Hepatic stellate cell (primary cell): ENCODE results near the gene PARD3B.

Experiments used
- DNase-seq: peaks from one replicate; pipeline ENCODE4 v3.0.0; 2011; ENCODE audit warnings: low spot score

PARD3B gene

GRCh38 chr2:205520311-205520710, 975.0 kb downstream of the PARD3B start:
- DNase-seq, result no peak

- DNase-seq, result no peak
Measured at GRCh38 chr2:205524656-205525055, 979.4 kb downstream of the PARD3B start.

- no peak for DNase-seq
Measured at GRCh38 chr2:205527801-205528200, 982.5 kb downstream of the PARD3B start.

GRCh38 chr2:205531072-205531471, 985.8 kb downstream of the PARD3B start:
- no peak for DNase-seq

DNA sequence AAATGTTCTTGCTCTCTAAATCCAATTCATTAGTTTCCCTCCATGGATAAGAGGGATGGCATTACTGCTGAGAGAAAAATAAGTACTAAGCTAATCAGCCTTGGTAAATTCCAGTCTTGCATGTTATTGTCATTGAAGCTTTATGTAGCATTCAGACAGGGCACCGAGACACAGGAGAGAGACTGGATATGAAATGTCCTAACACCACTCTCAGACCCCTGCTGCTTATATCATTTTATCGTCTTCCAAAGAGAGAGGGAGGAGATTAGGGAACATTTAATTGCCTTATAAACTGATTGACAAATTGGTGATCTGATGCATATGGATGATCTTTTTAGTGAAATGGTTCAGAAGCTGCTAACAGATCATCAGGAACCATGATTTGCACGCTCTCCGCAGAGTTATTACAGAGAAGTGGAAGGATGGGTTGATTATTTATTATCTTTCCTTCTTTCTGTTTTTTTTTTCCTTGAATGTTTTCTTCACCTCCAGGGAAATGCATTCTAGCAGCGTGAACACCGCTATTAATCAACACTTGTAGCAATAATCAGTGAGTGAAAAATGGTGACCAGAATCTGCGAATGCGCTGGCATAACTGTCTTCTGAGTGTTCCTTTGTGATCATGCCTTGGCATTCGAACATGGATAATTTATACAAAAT, 986.3 kb downstream of the PARD3B start:
- DNase-seq, result no peak

GRCh38 chr2:205535001-205535400, 989.7 kb downstream of the PARD3B start:
- no peak for DNase-seq

DNA sequence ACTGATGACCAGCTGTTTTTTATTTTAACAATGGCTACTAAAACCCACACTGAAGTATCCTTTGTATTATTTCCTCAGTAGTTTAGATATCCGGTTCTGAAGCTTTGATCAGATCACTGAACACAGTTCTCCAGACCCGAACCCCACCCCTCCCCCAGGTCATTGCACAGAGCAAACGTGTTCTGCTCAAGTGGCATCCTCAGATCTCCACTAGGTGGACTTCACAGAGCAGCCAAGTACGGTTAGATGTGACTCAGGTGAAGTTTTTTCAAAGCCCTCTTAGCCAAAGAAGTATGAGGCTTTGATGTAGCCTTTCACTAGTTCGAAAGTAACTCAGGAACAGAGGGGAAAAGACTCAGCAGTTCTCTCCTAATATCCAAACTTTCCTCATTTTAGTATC, 994.3 kb downstream of the PARD3B start:
- DNase-seq, result no peak

DNA sequence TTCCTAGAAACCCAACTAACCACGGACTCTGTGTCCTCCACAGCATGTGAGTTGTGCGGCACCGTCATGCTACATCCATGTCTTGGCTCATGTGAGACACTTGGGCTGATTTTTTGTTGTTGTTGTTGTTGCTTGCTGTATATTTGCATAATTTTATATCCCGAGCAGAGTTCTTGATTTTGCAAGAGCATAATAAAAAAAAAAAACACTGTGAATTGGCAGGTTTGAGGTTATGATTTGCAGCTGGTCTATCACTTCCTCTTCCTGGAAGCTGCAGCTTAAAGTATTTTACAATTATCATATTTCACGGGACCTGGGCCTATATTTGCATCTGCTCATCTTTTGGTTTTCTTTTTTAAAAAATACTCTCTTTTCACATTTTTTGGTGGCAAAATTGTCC, 994.8 kb downstream of the PARD3B start:
- no peak for DNase-seq

GRCh38 chr2:205543262-205543843, 998.1 kb downstream of the PARD3B start:
- DNase-seq, result no peak

DNA sequence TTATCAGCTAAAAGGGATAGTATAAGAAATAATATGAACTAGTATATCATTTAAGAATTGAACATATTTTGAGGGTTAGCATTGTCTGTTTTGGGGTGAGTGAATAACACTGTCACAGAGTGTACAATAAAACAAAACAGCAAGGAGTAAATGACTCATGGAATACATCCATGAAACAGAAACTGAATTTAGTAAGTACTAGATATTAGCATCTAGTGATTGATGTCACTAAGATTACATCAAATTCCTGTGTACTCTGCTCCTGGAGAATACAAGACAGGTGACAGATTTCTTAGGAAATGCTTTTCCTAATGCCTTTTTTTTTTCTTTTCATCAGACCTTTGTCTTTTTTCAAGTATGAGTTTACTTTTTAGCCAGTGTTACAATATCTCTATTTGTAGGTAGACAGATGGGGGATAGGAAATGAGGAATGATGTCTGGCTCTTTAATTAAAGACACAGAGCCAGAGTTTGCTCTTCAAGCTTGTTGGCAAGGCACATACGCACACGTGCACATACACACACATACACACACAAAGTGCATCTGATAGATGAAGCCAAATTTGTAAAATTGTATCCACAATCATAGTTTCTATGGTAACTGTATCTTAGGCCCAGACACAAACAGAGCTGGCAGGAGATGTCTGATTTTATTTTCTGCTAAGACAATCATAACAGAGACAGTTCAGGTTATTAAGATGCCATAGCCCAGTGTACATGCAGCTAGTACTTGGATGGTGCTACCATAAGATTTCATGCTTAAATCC, 998.8 kb downstream of the PARD3B start:
- no peak for DNase-seq

GRCh38 chr2:205545971-205546816, 1000.9 kb downstream of the PARD3B start:
- DNase-seq, result no peak

GRCh38 chr2:205555566-205556230, 1010.4 kb downstream of the PARD3B start:
- DNase-seq, result no peak

DNA sequence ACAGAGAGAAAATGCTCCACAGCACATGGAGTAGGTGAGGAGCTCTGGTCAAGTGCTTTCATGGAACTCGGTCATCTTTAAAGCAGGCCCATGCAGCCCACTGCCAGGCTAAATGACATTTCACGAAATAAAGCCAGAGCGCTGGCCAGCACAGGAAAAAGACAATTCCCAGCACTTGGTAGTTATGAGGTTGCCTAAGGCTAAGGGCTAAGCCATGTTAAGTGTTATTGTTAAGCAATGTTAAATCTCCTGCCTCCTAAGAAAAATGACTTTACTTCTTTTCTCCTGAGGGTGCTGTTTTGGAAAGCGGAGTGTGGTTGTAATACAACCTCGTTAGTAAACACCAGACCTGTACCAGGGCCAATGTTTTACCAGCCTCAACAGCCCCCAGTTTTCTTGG, 1011.1 kb downstream of the PARD3B start:
- DNase-seq, result no peak

- DNase-seq, result no peak
Measured at GRCh38 chr2:205556841-205557539, 1011.7 kb downstream of the PARD3B start.

- no peak for DNase-seq
Measured at GRCh38 chr2:205557873-205558272, 1012.6 kb downstream of the PARD3B start.

GRCh38 chr2:205561441-205561840, 1016.2 kb downstream of the PARD3B start:
- no peak for DNase-seq

GRCh38 chr2:205563646-205564045, 1018.4 kb downstream of the PARD3B start:
- no peak for DNase-seq

DNA sequence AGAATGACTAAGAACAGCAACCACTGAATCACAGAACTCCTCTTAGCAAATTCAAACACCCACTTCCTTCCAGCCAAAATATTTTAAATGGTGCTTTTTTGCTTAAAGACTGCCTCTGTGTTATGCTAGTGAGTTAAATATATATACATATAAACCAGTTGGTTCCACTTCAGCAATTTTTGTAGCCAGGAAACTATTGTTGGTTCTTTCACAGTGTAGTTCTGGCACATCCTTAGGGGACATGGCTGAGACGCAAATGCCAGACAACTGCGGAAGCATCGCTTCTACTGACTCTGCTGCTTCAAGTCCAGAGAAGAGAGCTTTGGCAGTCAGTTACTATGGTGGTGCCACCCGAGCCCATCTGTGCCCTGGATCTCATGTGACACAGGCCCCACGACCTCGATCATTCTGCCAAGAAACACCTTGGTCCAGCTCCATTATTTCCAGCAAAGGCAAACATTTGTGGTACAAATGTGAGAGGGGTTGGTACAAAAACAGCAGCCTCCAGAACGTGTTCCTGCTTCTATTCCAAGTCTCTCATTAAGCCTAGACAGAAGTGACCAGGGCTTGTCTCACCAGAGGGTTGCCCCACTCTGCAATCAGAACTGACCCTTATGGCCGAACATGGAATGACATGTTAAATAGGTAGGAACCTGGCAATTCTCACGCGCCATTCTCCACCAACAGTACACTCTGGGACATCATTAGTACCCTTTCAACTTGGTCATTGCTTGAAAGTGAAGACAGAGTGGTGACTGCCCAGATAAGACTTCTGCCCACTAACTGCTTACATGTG, 1019.3 kb downstream of the PARD3B start:
- DNase-seq, result no peak

GRCh38 chr2:205565142-205565522, 1019.9 kb downstream of the PARD3B start:
- DNase-seq, result no peak

DNA sequence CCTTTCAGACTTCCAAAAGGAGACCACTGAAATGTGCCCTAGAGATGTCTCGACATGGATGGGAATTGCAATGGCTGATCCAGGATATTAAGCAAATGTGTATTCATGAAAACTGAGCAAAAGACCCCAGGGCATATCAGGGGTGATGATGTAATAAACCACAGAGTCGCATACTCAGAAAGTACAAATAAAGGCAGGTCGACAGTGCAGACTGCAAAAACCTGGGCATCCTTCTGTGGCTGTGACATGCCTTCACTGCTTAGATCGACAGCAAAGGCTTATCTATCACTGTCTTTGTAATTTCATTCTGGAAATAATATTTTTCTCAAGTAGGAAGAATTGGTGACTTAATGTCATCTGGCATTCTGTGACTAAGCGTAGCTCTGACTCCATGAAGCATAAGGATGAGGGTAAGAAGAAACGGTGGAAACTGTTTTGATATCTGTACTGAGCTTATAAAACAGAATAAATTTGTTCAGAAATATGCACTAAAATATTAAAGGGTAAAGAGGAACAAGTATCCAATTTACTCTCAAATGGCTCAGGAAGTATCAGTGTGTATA, 1021.4 kb downstream of the PARD3B start:
- DNase-seq, result no peak
